Fibroblast of the aortic adventitia (primary cell): Measurements from ENCODE around the gene KLHL36. TPM values are rescaled to one million over a fixed set of nuclear protein-coding genes. Genes with fewer than 3 reads are reported as not detected.
"Not testable (repeated sequence)": the region's sequence is repeated elsewhere in the genome, so short reads cannot be mapped to it uniquely, and the experiment has no call there.

Source experiments
- DNase-seq: peaks from one replicate; pipeline ENCODE4 v3.0.0-alpha.2; 2010; ENCODE audit warnings: low read depth
- H3K4me3 ChIP-seq: 2 replicates; pipeline ENCODE4 v1.5.1; 2011; ENCODE audit warnings: low read depth, mild to moderate bottlenecking, control low read depth, low read length, moderate library complexity
- total RNA-seq: library from RNA; depleted of rRNA; stranded (reverse); fragments of >200 nt; gene quantifications from 2 replicates; pipeline ENCODE4 v1.2.3, GENCODE V29; 2012; ENCODE audit warnings: low replicate concordance
- TF ChIP-seq, protein P1 (sequence below): IDR thresholded peaks from 2 replicates; pipeline ENCODE4 v1.5.1; 2011; ENCODE audit warnings: mild to moderate bottlenecking, low read length, control low read depth, inconsistent platforms; ENCODE audit not compliant: insufficient read depth

KLHL36 gene
- total RNA-seq, 1 donor, result 50.5 TPM

DNA sequence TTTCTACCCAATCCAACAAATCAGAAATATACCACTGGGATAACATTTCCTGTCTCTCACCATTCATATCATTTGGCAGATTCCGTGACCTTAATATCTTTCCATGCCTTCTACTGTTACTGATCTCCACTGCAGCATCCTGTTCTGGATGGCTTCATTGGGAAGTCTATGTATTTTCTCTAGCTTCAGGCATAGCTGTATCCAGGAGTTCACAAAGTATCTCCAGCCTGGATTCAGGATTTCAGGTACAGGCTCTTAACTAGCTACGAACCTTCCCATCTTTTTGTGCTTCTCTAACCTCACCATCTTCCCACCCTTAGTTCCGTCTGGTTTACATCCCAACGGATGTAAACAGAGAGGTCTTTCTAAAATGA is 36.3 kb downstream of the KLHL36 start:
- TF ChIP-seq, protein P1, sequence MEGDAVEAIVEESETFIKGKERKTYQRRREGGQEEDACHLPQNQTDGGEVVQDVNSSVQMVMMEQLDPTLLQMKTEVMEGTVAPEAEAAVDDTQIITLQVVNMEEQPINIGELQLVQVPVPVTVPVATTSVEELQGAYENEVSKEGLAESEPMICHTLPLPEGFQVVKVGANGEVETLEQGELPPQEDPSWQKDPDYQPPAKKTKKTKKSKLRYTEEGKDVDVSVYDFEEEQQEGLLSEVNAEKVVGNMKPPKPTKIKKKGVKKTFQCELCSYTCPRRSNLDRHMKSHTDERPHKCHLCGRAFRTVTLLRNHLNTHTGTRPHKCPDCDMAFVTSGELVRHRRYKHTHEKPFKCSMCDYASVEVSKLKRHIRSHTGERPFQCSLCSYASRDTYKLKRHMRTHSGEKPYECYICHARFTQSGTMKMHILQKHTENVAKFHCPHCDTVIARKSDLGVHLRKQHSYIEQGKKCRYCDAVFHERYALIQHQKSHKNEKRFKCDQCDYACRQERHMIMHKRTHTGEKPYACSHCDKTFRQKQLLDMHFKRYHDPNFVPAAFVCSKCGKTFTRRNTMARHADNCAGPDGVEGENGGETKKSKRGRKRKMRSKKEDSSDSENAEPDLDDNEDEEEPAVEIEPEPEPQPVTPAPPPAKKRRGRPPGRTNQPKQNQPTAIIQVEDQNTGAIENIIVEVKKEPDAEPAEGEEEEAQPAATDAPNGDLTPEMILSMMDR, result no peak
- H3K4me3 ChIP-seq, result no peak overlapping the region
- no peak for DNase-seq

- TF ChIP-seq, protein P1, result no peak
- no peak for DNase-seq
- H3K4me3 ChIP-seq, result no peak overlapping the region
Measured at GRCh38 chr16:84685210-84685609, 36.9 kb downstream of the KLHL36 start.

- H3K4me3 ChIP-seq, result no peak overlapping the region
- DNase-seq, result no peak
- TF ChIP-seq, protein P1, result no peak
Measured at GRCh38 chr16:84686707-84687298, 38.5 kb downstream of the KLHL36 start.

DNA sequence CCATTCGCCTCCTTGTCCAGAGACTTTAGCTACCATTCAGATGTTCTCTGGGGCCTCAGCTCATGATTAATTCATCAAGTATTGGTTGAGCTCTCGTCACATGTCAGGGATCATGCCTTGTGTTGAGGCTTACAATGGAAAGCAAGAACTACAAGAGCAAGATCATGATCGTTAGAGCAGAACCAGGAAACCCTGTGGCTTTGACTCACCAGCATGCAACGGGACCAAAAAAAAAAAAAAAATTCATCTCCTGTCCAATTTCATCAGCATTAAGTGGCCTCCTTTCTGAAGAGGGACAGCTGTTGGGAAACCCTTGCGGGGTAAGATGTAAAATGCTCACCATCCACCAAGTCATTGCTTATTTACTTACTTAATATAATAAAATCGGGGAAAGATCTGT is 39.4 kb downstream of the KLHL36 start:
- TF ChIP-seq, protein P1, result no peak
- peak; percentile 72 for DNase-seq
- no peak overlapping the region for H3K4me3 ChIP-seq

- not testable (repeated sequence) for H3K4me3 ChIP-seq, DNase-seq
Measured at GRCh38 chr16:84688163-84688562, 39.9 kb downstream of the KLHL36 start.

DNA sequence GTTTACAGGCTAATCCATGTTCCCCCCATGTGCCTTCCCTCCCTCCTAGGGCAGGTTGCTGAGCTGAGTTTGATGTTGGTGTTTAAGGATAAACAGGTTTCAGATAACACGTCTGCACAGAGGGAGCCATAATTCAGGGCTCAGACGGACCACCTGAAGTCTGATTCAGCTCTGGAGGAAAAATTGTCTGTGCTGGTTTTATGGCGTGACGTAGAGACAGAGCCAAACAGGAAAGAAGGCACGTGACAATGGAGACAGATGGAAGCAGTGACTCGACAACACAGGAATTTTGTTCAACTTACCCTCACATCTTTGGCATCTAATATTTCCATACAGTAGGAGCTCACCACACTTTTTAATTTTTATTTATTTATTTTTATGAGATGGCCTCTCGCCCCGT is 40.8 kb downstream of the KLHL36 start:
- TF ChIP-seq, protein P1, result no peak
- DNase-seq, result peak; percentile 74
- no peak overlapping the region for H3K4me3 ChIP-seq

GRCh38 chr16:84690088-84690819 is 41.9 kb downstream of the KLHL36 start:
- DNase-seq, result peak; percentile 15
- TF ChIP-seq, protein P1, result no peak
- H3K4me3 ChIP-seq, result no peak overlapping the region
